Right renal pelvis (tissue), 4 donors: Measurements from ENCODE around the gene ZNF69. TPM values are rescaled to one million over a fixed set of nuclear protein-coding genes. Genes with fewer than 3 reads are reported as not detected.
"Not testable (repeated sequence)": the region's sequence is repeated elsewhere in the genome, so short reads cannot be mapped to it uniquely, and the experiment has no call there.

Experiments used
- DNase-seq, 4 donors: peaks; one replicate each; pipeline ENCODE4 v3.0.0-alpha.2; 2013; ENCODE audit warnings: low read depth in 4 of 4, low spot score in 3 of 4, missing footprints in 1 of 4
- polyA plus RNA-seq, 4 donors: library from polyadenylated mRNA; unstranded; fragments of 120-200 nt; gene quantifications; one replicate each; pipeline ENCODE4 v1.2.1, GENCODE V29; 2013; ENCODE audit not compliant: insufficient read length in 4 of 4

The ZNF69 gene
- polyA plus RNA-seq, 4 donors = 15.6 to 21.2 (median 17.4) TPM

DNA sequence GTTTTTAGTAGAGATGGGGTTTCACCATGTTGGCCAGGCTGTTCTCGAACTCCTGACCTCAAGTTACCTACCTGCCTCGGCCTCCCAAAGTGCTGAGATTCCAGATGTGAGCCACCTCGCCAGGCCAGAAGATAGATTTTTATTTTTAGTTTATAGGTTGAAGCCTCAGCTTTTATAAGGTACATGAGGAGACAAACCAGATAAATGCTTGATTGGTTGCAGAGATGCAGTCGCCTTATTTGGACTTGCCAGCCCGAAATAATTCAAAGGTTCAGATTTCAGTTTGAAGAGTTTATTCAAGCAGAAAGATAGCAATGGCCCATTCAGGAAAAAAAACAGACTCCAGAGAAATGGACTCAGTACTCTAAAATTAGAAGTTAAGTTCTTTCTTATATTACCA lies 3.1 kb downstream of the ZNF69 start:
- no peak for DNase-seq

- no peak for DNase-seq
These were observed 7.3 kb downstream of the ZNF69 start for GRCh38 chr19:11894851-11895250.

DNA sequence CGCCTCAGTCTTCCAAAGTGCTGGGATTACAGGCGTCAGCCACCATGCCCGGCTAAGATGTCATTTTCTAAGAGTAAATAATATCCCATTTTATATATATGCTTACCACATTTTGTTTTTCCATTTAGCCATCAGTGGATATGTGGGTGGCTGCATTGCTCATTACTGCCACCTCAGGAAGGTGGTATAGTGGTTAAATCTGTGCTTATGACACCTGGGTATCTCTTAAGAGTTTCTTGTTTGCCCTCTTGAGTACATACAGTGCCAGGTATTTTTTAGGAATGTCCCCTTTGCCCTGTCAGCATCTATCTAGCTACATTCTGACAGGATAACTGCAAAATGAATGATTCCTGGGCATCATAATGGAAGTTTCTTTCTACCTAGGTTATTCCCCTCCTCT lies 14.6 kb downstream of the ZNF69 start:
- DNase-seq = no peak

- no peak for DNase-seq
These were observed 18.3 kb downstream of the ZNF69 start for GRCh38 chr19:11905928-11906327.

- DNase-seq = not testable (repeated sequence)
These were observed 24.4 kb downstream of the ZNF69 start for GRCh38 chr19:11911937-11912336.

DNA sequence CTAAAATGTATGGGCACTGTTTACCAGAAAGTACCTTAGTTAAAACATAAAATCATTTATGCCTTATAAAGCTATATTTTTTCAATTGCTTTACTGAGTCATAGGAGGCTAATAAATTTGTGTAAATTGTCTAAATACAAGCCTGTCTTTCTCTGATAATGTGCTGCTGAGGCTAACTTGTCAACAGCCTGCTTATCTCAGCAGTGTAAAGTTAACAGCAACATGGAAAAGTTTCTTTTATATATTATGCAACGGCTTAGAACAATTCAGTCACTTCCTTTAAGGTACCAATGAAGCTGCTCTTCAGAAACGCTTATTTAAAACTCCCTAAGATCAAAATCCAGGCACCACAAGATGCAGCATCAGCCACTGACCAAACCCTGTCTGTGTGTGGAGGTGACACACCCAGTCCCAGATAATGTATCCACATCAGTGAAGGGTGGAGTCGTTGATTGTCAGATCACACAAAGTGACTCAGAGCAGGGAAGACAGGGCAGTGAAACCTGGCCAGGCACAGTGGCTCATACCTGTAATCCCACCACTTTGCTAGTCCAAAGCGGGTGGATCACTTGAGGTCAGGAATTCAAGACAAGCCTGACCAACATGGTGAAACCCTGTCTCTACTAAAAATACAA lies 27.0 kb downstream of the ZNF69 start:
- not testable (repeated sequence) for DNase-seq

GRCh38 chr19:11921852-11922495 lies 34.4 kb downstream of the ZNF69 start:
- DNase-seq = no peak

GRCh38 chr19:11924886-11925650 lies 37.5 kb downstream of the ZNF69 start, which contains the start of gene ZNF700:
Gene ZNF700 (plus strand): TSS chr19:11925107. CDS start chr19:11925211, 104 bp downstream.
- DNase-seq = peak; percentile 87 to 93 (median 90)

- not testable (repeated sequence) for DNase-seq
These were observed 38.1 kb downstream of the ZNF69 start for GRCh38 chr19:11925651-11926187.

- no peak for DNase-seq
These were observed 39.6 kb downstream of the ZNF69 start for GRCh38 chr19:11927227-11927626.

- no peak for DNase-seq
These were observed 43.5 kb downstream of the ZNF69 start for GRCh38 chr19:11931051-11931450.

DNA sequence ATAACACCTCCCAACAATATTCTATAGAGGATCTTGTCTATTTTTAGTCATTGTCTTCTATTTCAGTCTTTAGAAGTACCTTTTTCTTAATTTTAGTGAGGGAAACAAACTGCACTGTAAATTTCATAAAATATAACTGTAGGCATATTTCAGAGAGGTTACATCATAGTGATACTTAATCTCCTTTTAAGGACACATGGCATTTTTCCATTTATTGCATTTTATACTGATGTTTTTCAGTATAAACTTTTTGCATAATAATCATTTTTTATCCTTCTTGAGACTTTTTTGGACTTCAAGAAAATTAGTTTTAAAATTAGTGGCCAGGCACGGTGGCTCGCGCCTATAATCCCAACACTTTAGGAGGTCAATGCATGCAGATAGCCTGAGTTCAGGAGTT lies 43.9 kb downstream of the ZNF69 start:
- no peak for DNase-seq

GRCh38 chr19:11935829-11936228 lies 48.2 kb downstream of the ZNF69 start:
- DNase-seq = not testable (repeated sequence)

GRCh38 chr19:11938383-11938782 lies 50.8 kb downstream of the ZNF69 start:
- DNase-seq = not testable (repeated sequence)

DNA sequence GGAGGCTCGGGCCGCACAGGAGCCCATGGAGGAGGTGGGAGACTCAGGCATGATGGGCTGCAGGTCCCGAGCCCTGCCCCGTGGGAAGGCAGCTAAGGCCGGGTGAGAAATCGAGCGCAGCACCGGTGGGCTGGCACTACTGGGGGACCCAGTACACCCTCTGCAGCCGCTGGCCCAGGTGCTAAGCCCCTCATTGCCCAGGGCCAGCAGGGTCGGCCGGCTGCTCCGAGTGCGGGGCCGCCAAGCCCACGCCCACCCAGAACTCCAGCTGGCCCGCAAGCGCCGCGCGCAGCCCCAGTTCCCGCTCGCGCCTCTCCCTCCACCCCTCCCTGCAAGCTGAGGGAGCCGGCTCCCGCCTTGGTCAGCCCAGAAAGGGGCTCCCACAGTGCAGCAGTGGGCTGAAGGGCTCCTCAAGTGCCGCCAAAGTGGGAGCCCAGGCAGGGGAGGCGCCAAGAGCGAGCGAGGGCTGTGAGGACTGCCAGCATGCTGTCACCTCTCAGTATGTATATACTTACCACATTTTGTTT lies 53.8 kb downstream of the ZNF69 start:
- DNase-seq = not testable (repeated sequence)

DNA sequence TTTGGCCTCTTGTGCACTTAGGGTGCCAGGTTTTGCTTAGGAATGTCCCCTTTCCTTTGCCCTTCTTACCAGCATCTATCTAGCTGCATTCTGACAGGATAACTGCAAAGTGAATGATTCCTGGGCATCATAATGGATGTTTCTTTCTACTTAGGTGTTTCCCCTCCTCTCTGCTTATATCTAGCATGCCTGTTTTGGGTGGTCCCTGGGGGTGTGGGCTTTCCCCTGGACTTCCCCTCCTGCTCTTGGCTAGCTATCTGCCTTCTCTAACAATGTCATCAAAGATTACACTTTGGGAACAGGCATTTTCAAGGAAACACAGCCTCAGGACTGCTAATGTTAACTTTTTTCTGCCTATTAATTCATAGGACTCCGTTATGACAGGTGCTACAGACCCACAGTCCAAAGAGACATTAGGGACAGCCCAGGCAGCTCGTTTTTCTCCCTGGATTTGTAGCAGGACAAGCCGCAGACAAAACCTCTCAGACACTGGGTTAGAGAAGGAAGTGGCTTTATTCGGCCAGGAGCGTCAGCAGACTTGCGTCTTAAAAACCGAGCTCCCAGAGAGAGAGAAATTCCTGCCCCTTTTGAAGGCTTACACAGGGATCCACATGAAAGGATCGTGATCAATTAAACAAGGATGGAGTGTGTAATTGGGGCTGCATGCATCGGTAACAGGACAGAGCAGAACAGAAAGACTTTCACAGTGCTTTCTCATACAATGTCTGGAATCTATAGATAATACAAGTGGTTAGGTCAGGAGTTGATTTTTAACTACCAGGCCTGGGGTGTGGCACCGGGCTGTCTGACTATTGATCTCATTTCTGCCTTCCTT lies 54.6 kb downstream of the ZNF69 start:
- DNase-seq = no peak

- DNase-seq = no peak
These were observed 55.2 kb downstream of the ZNF69 start for GRCh38 chr19:11942843-11943108.

DNA sequence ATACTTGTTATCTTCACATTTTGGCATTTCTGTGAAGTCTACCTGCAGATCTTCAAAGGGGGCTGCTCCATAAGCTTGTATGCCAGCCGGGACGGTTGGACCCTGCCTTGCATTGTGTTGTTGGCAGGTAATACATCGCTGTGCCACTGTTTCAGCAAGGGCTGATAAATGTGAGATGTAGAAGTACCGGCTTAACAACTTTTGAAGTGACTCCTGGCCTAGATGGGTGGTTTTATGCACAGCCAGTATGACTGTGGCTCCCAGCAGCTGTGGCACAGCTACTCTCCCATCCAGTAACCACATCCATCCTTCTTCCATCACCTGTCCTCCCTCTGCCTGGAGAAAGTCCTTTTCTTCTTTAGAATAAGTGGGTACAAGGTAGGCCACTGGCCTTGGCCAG lies 57.1 kb downstream of the ZNF69 start:
- no peak for DNase-seq

DNA sequence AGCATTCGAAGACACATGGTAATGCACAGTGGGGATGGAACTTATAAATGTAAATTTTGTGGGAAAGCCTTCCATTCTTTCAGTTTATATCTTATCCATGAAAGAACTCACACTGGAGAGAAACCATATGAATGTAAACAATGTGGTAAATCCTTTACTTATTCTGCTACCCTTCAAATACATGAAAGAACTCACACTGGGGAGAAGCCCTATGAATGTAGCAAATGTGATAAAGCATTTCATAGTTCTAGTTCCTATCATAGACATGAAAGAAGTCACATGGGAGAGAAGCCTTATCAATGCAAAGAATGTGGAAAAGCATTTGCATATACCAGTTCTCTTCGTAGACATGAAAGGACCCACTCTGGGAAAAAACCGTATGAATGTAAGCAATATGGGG lies 61.1 kb downstream of the ZNF69 start:
- DNase-seq = no peak

DNA sequence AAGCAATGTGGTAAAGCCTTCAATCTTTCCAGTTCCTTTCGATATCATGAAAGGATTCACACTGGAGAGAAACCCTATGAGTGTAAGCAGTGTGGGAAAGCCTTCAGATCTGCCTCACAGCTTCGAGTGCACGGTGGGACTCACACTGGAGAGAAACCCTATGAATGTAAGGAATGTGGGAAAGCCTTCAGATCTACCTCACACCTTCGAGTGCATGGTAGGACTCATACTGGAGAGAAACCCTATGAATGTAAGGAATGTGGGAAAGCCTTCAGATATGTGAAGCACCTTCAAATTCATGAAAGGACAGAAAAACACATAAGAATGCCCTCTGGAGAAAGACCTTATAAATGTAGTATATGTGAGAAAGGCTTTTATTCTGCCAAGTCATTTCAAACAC lies 61.6 kb downstream of the ZNF69 start:
- no peak for DNase-seq
